Measurements from ENCODE around the gene GAS2L1. TPM values are rescaled to one million over a fixed set of nuclear protein-coding genes. Genes with fewer than 3 reads are reported as not detected.

The GAS2L1 gene
- total and polyA plus RNA-seq, 2 donors (not counting 1 experiment from before 2014, with no cell fraction given): 0.25 TPM; not detected in 1

DNA sequence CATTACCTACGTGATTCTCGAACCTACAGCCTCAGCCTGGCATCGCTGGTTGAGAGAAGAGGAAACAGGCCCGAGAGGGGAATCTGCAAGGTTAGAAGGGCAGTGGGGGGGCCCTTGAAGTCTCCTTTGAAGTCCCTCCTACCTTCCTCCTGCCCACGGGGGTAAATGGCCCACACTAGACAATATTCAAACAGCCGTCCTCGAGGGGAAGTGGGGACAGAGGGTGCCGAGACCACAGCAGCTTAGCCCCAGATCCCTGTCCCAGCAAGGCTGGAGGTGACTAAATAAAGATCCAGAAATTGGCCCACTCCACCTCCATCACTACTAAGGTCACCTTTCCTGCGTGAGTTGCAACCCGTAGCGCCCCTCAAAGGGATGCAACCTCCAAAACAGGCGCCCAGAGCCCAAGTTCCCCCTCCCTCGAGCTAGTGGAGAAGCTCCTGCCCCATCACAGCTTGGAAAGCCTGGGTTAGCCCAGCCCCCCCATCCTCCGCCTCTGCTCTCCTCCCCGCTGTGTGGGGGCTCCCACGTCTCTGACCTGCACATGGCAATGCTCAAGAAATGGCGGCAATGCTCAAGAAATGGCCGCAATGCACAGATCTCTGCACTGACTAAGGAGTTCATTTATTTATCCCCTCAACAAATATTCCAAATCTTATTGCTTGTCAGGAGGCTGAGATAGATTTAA, 9.8 kb downstream of the GAS2L1 start:
- Histone ChIP-seq H4K20me1 (ENCODE audit: control insufficient read depth, insufficient read depth, low read length, poor library complexity, severe bottlenecking) (peaks cover 7% of the 10 kb centered on the region), H2AFZ (ENCODE audit: insufficient read depth, low read depth, low read length, poor library complexity, severe bottlenecking) (no peak overlapping the region), H3K4me1 (ENCODE audit: control insufficient read depth in 2 of 2, insufficient read depth in 2 of 2, low read length in 2 of 2) (peaks cover 21 to 31% of the 10 kb centered on the region in 2 donors), H3K9ac (ENCODE audit: low read length) (no peak overlapping the region), H3K79me2 (ENCODE audit: control insufficient read depth, insufficient read depth, low read length) (no peaks in the 10 kb centered on the region), H3K9me3 (ENCODE audit: control extremely low read depth in 1 of 3, control insufficient read depth in 2 of 3, insufficient read depth in 1 of 3, low read length in 2 of 3) (peaks cover 0 to 18% (median 0%) of the 10 kb centered on the region in 3 donors), H3K27ac (ENCODE audit: low read length in 2 of 2) (no peak overlapping the region), H3K27me3 (replicated peaks in 1 of 4; ENCODE audit: control extremely low read depth in 1 of 4, control insufficient read depth in 3 of 4, insufficient read depth in 4 of 4, low read length in 3 of 4) (peaks cover 0 to 47% (median 26%) of the 10 kb centered on the region in 4 experiments), H3K36me3 (replicated peaks in 1 of 2; ENCODE audit: control extremely low read depth in 1 of 2, control insufficient read depth in 1 of 2, extremely low read depth in 1 of 2, insufficient read depth in 2 of 2, low read length in 1 of 2) (no peaks in the 10 kb centered on the region), H3K4me3 (ENCODE audit: control extremely low read depth in 1 of 5, extremely low read depth in 1 of 5, insufficient read depth in 1 of 5, low read depth in 2 of 5, low read length in 4 of 5) (no peak overlapping the region), H3K4me2 (replicated peaks; ENCODE audit: low read depth, low read length, poor library complexity, severe bottlenecking) (peak overlapping the region; percentile 73)
- Mint-ChIP-seq H3K4me1 (peaks cover 26% of the 10 kb centered on the region), H3K9me3 (ENCODE audit: insufficient read depth) (no peaks in the 10 kb centered on the region), H3K27ac (no peak overlapping the region), H3K4me3 (peak overlapping the region; percentile 69), H3K27me3 (peaks cover 38% of the 10 kb centered on the region)
- TF ChIP-seq, protein P1, sequence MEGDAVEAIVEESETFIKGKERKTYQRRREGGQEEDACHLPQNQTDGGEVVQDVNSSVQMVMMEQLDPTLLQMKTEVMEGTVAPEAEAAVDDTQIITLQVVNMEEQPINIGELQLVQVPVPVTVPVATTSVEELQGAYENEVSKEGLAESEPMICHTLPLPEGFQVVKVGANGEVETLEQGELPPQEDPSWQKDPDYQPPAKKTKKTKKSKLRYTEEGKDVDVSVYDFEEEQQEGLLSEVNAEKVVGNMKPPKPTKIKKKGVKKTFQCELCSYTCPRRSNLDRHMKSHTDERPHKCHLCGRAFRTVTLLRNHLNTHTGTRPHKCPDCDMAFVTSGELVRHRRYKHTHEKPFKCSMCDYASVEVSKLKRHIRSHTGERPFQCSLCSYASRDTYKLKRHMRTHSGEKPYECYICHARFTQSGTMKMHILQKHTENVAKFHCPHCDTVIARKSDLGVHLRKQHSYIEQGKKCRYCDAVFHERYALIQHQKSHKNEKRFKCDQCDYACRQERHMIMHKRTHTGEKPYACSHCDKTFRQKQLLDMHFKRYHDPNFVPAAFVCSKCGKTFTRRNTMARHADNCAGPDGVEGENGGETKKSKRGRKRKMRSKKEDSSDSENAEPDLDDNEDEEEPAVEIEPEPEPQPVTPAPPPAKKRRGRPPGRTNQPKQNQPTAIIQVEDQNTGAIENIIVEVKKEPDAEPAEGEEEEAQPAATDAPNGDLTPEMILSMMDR (IDR thresholded peaks at IDR 0.05): no peak
- no peak for TF ChIP-seq EZH2 (IDR thresholded peaks at IDR 0.05; ENCODE audit: borderline replicate concordance, insufficient read depth, low read depth, low read length, poor library complexity, severe bottlenecking)
- 74% methylated on average over 12 of the region's 18 CpGs for WGBS (ENCODE audit: insufficient coverage)
- ChIA-PET CTCF (no interaction called here), POLR2A (no interaction called here)
- ATAC-seq (ENCODE audit: low read depth) (no peak), DNase-seq (no peak)
- intact Hi-C loops (cut with micrococcal nuclease): no loop called here

DNA sequence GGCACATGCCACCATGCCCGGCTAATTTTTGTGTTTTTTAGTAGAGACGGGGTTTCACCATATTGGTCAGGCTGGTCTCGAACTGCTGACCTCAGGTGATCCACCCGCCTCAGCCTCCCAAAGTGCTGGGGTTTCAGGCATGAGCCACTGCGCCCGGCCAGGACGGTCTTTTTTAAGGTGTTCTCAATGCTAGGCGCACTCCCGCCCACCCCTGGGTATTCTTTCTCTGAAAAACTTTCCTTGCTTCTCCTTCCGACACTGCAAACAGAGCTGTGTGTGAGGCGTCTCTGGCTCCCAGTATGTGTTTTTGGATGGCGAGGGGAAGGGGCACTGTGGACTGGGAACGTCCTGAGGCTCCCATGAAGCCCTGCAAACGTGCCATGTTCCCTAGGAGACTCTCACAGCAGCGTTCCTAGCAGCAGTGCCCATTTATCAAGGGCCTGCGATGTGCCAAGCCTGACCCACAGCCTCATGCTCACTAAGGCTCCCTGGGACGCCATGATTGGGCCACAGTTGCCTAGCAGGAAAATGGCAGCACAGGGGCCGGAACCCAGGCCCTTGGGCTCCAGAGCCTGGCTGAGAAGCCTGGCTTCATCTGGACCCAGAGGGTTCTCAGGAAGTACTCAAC, 11.5 kb downstream of the GAS2L1 start:
- intact Hi-C loops (cut with micrococcal nuclease): no loop called here
- Mint-ChIP-seq H3K4me1 (peaks cover 21% of the 10 kb centered on the region), H3K4me3 (no peak overlapping the region), H3K27me3 (peaks cover 28% of the 10 kb centered on the region), H3K9me3 (ENCODE audit: insufficient read depth) (no peaks in the 10 kb centered on the region), H3K27ac (no peak overlapping the region)
- Histone ChIP-seq H2AFZ (ENCODE audit: insufficient read depth, low read depth, low read length, poor library complexity, severe bottlenecking) (no peak overlapping the region), H4K20me1 (ENCODE audit: control insufficient read depth, insufficient read depth, low read length, poor library complexity, severe bottlenecking) (peaks cover 7% of the 10 kb centered on the region), H3K9me3 (ENCODE audit: control extremely low read depth in 1 of 3, control insufficient read depth in 2 of 3, insufficient read depth in 1 of 3, low read length in 2 of 3) (peaks cover 0 to 17% (median 0%) of the 10 kb centered on the region in 3 donors), H3K9ac (ENCODE audit: low read length) (no peak overlapping the region), H3K27me3 (replicated peaks in 1 of 4; ENCODE audit: control extremely low read depth in 1 of 4, control insufficient read depth in 3 of 4, insufficient read depth in 4 of 4, low read length in 3 of 4) (peaks cover 0 to 33% (median 17%) of the 10 kb centered on the region in 4 experiments), H3K4me1 (ENCODE audit: control insufficient read depth in 2 of 2, insufficient read depth in 2 of 2, low read length in 2 of 2) (peaks cover 20 to 26% of the 10 kb centered on the region in 2 donors), H3K4me3 (ENCODE audit: control extremely low read depth in 1 of 5, extremely low read depth in 1 of 5, insufficient read depth in 1 of 5, low read depth in 2 of 5, low read length in 4 of 5) (no peak overlapping the region), H3K4me2 (replicated peaks; ENCODE audit: low read depth, low read length, poor library complexity, severe bottlenecking) (no peak overlapping the region), H3K36me3 (replicated peaks in 1 of 2; ENCODE audit: control extremely low read depth in 1 of 2, control insufficient read depth in 1 of 2, extremely low read depth in 1 of 2, insufficient read depth in 2 of 2, low read length in 1 of 2) (no peaks in the 10 kb centered on the region), H3K27ac (ENCODE audit: low read length in 2 of 2) (no peak overlapping the region), H3K79me2 (ENCODE audit: control insufficient read depth, insufficient read depth, low read length) (no peaks in the 10 kb centered on the region)
- no peak for TF ChIP-seq EZH2 (IDR thresholded peaks at IDR 0.05; ENCODE audit: borderline replicate concordance, insufficient read depth, low read depth, low read length, poor library complexity, severe bottlenecking)
- TF ChIP-seq, protein P1 (IDR thresholded peaks at IDR 0.05): no peak
- no peak for ATAC-seq (ENCODE audit: low read depth)
- ChIA-PET POLR2A (no interaction called here), CTCF (no interaction called here)
- WGBS (ENCODE audit: insufficient coverage): 96% methylated on average over 17 of the region's 18 CpGs
- no peak for DNase-seq

All from B cell (primary cell).